GM19395 (cell line): Measurements from ENCODE around the gene CDRT15.
"Not testable (repeated sequence)": the region's sequence is repeated elsewhere in the genome, so short reads cannot be mapped to it uniquely, and the experiment has no call there.

Experiments used
- ATAC-seq: cut with Tn5 transposase; IDR thresholded peaks from one replicate; pipeline ENCODE4 v1.9.1; 2021; ENCODE audit warnings: mild to moderate bottlenecking, moderate library complexity; ENCODE audit not compliant: unreplicated experiment

CDRT15 gene

DNA sequence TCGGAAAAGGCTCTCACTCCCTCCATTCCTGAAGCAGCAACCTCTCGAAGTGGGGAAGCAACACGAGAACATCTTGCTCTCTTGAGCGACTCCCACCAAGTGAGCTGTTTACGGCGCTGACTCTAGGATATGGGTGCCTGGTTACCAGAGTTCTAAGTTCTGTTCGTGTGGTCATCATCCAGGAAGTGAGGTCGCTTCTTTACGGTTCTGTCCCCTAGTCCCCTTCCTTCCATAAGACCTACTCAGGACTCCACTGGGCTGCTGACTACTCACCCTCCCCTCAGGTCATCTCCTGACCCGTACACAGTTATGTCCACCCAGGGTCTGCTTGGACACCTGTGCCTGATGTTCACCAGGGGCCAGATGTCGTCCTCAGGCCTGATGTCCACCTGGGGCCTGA, at the start of gene CDRT15:
Gene CDRT15, minus strand, starts transcription at position 101 of the 400 bp plus-strand sequence. Its CDS starts 29 bp downstream, at position 72.
- not testable (repeated sequence) for ATAC-seq

GRCh38 chr17:14282726-14283125, 46.1 kb upstream of the CDRT15 start:
- ATAC-seq = no peak

GRCh38 chr17:14281530-14281929, 44.9 kb upstream of the CDRT15 start:
- no peak for ATAC-seq

DNA sequence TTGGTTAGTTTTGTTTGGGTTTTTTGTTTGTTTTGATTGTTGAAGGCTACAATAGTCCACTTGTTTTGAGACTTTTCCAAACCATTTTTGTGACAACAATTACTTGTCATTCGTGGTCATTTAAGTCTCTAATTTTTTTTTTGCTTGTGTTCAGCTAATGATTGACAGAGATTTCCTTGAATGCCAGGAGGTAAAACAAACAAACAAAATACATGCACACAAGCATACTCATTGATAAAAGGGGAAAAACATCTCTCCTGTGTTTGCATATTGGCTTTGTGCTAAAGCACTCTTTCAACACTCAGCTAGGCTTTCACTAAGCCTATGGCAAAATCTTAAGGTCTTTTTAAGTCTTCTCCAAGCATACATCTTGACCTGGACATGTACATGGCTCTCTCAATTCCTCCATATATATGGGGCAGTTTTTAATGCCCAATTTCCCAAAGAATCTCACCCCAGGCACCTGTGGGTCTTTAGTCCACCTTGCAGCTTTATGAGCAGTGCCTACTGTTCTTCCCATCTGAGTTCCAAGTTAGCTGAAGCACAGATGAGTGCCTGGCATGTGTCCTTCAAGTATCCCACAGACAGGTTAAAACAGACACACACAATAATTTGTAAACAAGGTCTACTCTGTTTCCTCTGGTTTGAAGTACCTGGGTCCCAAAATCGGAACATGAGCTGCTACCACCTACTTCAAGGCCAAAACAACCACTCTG, 40.0 kb upstream of the CDRT15 start:
- ATAC-seq = no peak

DNA sequence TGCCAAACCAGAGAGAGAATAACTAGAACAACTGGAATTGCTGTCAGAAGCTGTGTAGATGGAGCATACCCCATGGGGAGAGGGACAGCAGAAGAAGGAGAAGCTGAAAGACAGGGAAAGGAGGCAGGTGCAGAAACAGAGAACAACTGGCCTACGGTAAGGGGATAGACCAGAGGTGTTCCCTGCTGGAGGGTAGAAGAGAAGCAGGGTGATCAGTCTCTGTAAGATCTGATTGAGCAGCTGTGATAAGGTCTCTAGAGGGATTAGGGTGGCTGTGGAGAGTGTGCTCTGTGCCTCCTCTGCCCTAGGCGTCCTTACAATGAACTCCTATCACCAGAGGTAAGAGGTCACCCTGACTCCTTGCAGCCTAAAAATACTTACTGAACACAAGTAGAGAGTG, 33.8 kb upstream of the CDRT15 start:
- ATAC-seq = no peak

GRCh38 chr17:14269473-14269872, 32.8 kb upstream of the CDRT15 start:
- ATAC-seq = no peak

- ATAC-seq = no peak
These were observed 31.6 kb upstream of the CDRT15 start for GRCh38 chr17:14268264-14268663.

DNA sequence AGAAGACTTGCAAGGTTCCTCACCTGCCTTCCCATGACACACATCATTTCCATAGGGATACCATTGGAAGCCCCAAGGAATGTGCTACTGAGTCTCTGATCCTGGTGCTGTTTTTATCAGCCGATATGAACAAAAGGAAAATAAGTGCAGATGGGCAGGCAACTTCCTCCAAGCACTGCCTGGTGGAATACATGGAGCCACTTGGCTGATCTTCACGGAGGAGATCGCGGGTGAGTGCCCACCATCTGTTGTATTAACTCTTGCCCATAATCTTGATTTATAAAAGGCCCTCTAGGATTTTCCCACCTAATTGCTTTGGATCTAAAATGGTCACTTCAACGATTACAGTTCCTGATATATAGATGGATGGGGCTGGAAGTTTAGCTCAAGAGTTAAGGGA, 24.7 kb upstream of the CDRT15 start:
- no peak for ATAC-seq

- no peak for ATAC-seq
These were observed 9.0 kb upstream of the CDRT15 start for GRCh38 chr17:14245629-14246028.

DNA sequence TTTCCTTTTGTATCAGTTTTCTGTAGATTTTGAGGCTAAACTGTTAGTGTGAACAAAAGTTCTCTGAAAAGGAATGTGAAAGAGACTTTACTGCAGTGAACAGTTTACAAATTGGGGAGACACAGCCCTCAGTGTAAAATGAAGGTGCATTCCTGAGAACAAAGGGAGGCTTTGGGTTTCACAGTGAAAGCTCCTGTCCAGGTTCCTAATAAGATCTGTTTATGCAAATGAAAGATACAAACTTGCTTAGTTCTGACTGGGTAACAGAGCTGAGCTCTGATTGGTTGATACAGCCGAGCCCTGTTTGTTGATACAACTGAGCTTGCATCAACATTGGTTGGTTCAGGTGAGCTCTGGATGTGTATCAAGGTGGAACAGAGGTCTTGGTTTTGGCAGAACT, 8.3 kb upstream of the CDRT15 start:
- ATAC-seq = no peak

DNA sequence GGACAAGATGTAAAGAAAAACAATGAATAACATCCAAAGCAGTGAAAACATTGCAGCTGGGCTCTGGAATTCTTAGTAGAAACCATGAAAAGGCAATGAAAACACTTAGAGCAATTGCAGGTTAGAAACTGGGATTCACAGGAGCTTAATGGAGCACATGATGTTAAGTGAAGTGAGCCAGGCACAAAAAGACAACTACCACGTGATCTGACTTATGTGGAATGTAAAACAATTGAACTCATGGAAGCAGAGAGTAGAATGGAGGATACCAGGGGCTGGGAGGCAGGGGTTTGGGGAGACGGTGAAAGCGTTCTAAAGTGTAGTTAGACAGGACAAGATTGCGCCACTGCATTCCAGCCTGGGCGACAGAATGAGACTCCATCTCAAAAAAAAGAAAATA, 2.6 kb upstream of the CDRT15 start:
- ATAC-seq = not testable (repeated sequence)

DNA sequence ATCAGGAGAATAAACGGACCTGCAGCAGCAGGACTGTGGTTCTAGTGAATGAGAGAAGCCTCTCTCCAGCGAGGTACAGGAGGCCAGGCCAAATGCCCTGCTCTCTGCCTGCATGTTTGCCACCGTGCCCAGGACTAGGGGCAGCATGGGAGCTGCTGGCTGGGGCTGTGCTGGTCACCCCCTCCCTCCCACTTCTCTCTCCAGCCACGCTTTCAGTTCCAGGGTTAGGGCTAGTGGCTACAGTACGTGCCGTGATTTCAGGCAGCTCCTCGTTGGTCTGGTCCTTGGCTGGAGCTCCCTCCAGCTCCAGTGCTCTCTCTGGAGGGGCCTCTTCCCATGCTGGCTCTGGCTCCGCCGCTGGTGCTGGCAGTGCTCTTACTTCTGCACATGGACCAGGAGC, 630 bp downstream of the CDRT15 start:
- not testable (repeated sequence) for ATAC-seq

GRCh38 chr17:14235047-14235446, 1.6 kb downstream of the CDRT15 start:
- ATAC-seq = not testable (repeated sequence)

- not testable (repeated sequence) for ATAC-seq
These were observed 5.5 kb downstream of the CDRT15 start for GRCh38 chr17:14231187-14231586.

DNA sequence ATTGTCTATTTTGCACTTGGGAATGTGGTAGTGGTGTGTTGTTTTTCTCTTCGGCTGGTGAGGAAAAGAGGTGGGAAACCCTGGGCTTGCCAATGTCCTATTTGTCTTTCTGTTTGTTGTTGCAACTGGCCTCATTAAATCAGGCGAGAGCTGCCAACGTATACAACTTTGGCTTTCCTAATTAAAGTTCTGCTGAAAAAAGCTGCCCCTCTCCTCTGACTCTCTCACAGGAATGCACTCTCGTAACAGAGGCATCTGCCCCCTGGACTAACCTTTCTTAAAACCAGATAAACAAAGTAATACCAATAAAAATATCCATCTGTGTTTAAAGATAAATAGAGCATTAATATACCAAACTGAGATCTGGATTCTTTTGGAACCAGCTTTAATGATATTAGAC, 7.8 kb downstream of the CDRT15 start:
- ATAC-seq = no peak

GRCh38 chr17:14227052-14227451, 9.6 kb downstream of the CDRT15 start:
- no peak for ATAC-seq

- no peak for ATAC-seq
These were observed 11.2 kb downstream of the CDRT15 start for GRCh38 chr17:14225254-14225980.

DNA sequence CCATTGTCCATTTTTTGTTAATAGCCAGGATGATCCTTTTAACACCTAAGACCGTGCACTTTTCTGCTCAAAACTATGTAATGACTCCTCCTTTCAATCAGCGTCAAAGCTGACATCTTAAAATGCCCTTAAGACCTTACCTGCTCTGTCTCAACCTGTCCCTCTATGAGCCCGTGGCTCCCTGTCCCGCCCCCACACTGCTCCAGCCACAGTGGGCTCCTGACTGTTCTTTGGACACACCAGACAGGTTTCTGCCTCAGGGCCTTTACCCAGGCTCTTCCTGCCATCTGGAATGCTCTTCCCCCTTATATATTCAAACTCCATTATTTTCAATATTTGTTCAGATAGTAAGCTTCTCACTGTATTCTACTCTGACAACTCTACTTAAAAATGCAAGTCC, 14.1 kb downstream of the CDRT15 start:
- ATAC-seq = no peak

DNA sequence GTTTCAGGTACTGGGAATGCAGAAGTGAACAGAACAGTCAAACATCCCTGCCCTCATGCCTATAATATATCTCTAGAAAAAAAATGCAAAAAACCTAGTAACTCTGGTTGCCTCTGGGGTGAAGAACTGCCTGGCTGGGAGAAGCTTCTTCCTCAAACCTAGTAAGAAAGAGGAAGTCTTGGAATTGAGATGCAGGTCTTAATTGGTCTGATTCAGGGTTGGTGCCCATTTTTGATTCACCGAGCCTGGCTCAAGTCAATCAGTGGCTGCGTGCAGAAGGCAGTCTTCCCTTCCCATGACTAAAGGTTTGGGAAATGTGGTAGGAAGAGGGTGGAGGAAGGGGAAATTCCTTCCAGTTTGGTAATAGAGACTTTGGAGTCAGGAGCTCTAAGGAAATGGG, 22.4 kb downstream of the CDRT15 start:
- no peak for ATAC-seq

DNA sequence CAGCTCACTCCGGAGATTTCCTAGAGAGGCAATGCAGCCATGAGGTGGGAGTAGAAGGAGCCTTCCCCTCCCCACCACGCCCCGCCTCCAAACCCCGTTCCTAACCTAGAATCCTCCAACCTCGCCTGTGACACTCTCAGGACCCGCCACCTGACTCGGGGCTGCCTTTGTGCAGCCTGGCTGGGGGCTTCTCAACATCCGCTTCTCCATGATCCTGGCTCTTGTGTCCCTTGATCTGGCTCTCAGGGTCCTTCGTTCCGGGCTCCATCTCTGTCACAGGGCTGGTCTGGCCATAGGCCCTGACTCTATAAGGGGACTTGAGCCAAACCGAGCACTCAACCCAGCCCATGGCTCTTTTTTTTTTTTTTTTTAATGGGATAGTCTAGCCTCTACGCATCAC, 24.3 kb downstream of the CDRT15 start:
- no peak for ATAC-seq

GRCh38 chr17:14211801-14212200, 24.9 kb downstream of the CDRT15 start:
- no peak for ATAC-seq

DNA sequence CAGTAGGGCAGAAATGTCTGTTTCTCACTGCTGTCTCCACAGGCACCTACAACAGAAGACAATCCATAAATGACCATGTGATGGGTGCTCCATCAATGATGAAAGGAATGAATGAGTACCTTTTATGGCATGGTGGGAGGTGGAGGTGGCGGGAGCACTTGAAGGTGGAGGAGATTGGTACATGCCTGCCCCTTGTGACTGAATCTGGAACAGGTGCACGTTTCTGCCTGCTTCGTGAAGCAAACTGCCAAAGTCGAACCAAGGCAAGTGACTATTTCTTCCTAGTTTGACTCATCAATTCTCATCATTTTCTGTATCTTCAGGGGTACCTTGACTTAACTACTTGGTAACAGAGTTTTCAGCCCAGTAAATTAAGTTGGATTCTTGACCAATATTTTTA, 25.4 kb downstream of the CDRT15 start:
- ATAC-seq = no peak
